ENCODE data around the gene CCSER2.
A peak's percentile ranks its signal among the peaks of the same experiment; 100 is the strongest.

Gene CCSER2

DNA sequence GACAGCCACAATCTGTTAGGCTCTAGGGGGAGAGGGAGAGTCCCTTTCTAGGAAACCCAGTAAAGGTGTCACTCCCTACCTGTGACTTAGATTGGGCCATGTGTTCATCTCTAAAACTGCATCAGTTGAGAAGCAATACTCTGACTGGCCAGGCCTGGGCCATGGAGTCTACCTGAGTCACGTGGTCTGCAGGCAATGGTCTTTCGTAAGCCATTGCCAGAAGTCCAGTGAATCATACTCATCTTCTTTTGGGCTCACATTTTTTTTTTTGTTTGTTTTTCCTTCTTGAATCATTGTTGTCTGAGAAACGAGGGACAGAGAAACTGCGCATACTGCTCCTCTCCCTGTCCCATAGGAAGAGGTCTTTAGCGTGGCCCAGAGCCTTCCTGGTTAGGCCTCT is 215.6 kb downstream of the CCSER2 start:
- no peak overlapping the region for H3K27ac ChIP-seq
- TF ChIP-seq CTCF (IDR thresholded peaks at IDR 0.05) (no peak), ZFX (IDR thresholded peaks at IDR 0.05; ENCODE audit: borderline replicate concordance) (no peak)

GRCh38 chr10:84545651-84546050 is 217.3 kb downstream of the CCSER2 start:
- TF ChIP-seq CTCF (IDR thresholded peaks at IDR 0.05) (no peak), ZFX (IDR thresholded peaks at IDR 0.05; ENCODE audit: borderline replicate concordance) (no peak)
- no peak overlapping the region for H3K27ac ChIP-seq

- H3K27ac ChIP-seq = no peak overlapping the region
- TF ChIP-seq CTCF (IDR thresholded peaks at IDR 0.05) = no peak
Measured at GRCh38 chr10:84546609-84547008, 218.2 kb downstream of the CCSER2 start.

- TF ChIP-seq CTCF (IDR thresholded peaks at IDR 0.05) (no peak), ZFX (IDR thresholded peaks at IDR 0.05; ENCODE audit: borderline replicate concordance) (no peak)
- no peak overlapping the region for H3K27ac ChIP-seq
Measured at GRCh38 chr10:84547616-84548015, 219.2 kb downstream of the CCSER2 start.

- H3K27ac ChIP-seq = no peak overlapping the region
- TF ChIP-seq ZFX (IDR thresholded peaks at IDR 0.05; ENCODE audit: borderline replicate concordance) (no peak), CTCF (IDR thresholded peaks at IDR 0.05) (peak; percentile 44)
Measured at GRCh38 chr10:84548869-84549268, 220.5 kb downstream of the CCSER2 start.

DNA sequence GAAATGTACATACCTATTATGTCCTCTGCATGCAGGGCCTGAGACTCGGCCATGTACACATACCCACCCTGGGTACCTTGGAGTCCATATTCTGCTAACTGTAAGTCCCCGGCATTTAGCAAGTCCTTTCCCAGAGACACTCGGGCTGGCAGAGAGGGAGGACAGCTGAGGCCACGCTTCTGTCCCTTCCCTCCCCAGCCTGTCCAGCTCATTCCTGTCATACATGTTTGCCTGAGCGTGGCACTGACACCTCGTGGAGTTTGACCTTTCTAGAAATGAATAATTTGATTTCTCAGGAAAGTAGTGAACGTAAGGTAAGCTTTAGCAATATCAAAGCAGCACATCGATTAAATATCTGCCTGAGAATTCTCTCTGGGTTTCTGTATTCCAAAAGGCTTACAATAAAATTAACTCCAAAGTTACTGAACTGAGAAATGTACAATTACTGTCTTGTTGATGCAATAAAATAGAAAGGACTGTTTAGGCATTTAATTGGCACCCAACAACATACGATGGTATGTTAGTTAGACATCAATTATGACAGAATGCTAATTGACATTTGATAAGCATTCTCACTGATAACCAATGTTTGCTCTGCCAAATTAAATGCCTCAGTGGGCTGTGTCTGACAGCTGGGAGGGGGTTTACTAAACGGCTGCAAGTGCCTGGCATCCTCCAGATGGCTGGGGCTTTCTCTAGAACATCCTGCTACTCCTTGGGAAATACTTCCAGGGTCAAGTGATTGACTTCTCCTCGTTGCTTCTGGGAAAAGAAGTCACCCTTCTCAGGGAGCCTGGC is 221.2 kb downstream of the CCSER2 start:
- TF ChIP-seq CTCF (IDR thresholded peaks at IDR 0.05) (no peak), ZFX (IDR thresholded peaks at IDR 0.05; ENCODE audit: borderline replicate concordance) (no peak)
- H3K27ac ChIP-seq = no peak overlapping the region

DNA sequence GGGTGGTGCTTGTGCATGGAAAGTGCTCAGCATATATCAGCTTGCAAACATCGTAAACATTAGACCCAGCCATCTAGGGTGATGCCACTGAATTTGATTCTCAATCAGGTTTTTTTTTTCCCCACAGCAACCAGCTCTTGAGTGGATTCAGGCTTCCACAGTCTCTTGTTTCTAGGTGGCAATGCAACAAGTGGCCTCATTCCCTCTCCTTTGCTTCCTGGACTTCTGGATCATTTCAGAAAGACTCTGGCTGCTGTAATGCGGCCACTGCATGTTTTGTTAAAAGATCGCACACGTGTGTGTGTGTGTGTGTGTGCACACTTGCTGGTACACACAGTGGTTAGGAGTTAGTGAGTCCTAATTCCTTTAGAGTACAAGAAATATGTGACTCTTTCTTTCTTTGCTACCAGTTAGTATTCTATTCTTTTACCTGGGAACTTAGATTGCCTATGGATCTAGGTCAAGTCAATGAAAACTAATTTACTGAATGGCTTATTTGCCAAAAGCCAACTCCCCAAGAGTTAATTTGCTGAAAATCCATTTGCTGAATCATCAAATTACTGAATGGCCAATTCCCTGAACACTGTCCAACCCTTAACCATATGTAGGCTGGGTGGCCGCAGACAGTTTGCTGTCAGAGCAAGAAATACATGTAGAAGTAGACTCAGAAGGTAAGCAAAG is 222.5 kb downstream of the CCSER2 start:
- H3K27ac ChIP-seq = no peak overlapping the region
- TF ChIP-seq ZFX (IDR thresholded peaks at IDR 0.05; ENCODE audit: borderline replicate concordance) (no peak), CTCF (IDR thresholded peaks at IDR 0.05) (no peak)
